Mononuclear cell (primary cell): ENCODE results near the gene TEX53. TPM values are rescaled to one million over a fixed set of nuclear protein-coding genes. Genes with fewer than 3 reads are reported as not detected.
A peak's percentile ranks its signal among the peaks of the same experiment; 100 is the strongest.

Experiments
- H3K27me3 ChIP-seq: 2 replicates; pipeline ENCODE4 v1.6.0; 2011; ENCODE audit warnings: low read length, control low read depth; ENCODE audit not compliant: insufficient read depth
- H3K4me1 ChIP-seq: 2 replicates; pipeline ENCODE4 v1.5.1; 2011; ENCODE audit warnings: mild to moderate bottlenecking, low read length, control low read depth; ENCODE audit not compliant: insufficient read depth
- H3K4me3 ChIP-seq: 2 replicates; pipeline ENCODE4 v1.5.1; 2011; ENCODE audit warnings: mild to moderate bottlenecking, low read length, moderate library complexity
- H3K9me3 ChIP-seq: 2 replicates; pipeline ENCODE4 v1.5.1; 2011; ENCODE audit warnings: low read depth, mild to moderate bottlenecking, control low read depth, low read length
- total RNA-seq: library from RNA; depleted of rRNA; stranded (reverse); fragments of >200 nt; gene quantifications from one replicate; pipeline ENCODE4 v1.2.3, GENCODE V29; 2012

TEX53 gene
- total RNA-seq, 1 donor, result not detected

DNA sequence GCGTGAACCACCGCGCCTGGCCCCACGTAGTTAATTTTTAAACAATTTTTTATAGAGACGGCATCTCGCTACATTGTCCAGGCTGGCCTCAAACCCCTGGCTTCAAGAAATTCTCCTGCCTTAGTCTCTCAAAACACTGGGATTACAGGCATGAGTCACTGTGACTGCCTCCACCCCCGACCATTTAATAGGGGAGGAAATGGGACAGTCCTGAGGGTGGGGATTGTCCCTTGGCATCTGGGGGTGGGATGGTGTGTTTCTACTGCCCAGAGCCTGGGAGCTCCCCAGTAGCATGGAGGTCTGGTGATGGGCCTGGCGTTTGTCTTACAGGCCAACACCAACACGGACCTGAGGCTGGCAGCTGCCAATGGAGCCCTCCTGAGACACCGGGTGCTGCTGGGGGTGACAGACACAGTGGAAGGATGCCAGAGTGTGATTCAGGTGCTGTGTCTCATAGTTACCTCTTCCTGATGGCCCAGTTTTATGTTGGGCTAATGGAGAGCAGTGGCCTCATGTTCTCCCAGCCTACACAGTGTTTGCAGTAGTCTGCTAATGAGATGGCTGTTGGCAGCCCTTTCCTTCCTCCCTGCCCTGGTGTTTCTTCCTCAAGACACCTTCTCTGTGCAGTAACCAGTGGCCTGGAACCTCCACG, 24.0 kb downstream of the TEX53 start:
- Histone ChIP-seq H3K4me1 (no peaks in the 10 kb centered on the region), H3K9me3 (no peaks in the 10 kb centered on the region), H3K27me3 (no peaks in the 10 kb centered on the region), H3K4me3 (no peak overlapping the region)

DNA sequence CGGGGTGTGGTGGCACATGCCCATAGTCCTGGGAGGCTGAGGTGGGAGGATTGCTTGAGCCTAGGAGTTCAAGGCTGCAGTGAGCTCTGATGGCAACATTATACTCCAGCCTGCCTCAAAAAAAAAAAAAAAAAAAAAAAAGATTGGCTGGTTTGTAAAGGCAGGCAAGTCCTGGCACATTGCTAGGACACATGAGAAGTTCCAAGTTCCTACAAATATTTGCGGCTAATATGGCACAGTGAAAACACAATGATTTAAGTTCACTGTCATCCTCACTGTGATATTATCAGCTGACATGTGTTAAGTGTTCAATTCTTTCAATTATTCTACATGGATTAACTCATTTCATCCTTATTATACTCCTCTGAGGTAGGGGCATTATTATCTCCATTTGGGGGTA, 26.4 kb downstream of the TEX53 start:
- Histone ChIP-seq H3K27me3 (no peaks in the 10 kb centered on the region), H3K4me3 (no peak overlapping the region), H3K9me3 (no peaks in the 10 kb centered on the region), H3K4me1 (no peaks in the 10 kb centered on the region)

DNA sequence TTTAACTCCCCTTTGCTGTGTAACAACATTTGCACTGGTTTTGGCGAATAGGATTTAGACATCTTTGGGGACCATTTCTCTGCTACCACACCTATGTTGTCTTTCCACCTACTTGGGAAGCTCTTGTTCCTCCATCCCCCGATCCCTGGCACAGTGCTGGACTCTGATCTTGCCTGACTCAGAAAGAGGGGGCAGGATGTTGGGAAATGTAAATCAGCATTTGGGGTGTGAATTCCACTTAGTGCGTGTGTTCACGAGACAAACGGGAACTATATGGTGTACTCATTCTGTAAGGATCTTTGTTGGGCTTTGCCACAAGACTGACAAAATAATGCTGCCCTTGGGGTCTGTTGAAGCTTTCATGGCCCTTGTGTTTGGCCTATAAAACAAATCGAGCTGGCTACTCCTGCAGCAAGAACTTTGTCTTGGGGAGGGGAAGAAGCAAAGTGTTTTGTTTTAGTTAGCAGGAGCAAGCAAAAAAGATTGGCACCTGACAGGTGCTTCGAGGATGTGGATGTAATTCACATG, 28.0 kb downstream of the TEX53 start:
- Histone ChIP-seq H3K9me3 (no peaks in the 10 kb centered on the region), H3K4me3 (no peak overlapping the region), H3K27me3 (no peaks in the 10 kb centered on the region), H3K4me1 (peaks cover 5% of the 10 kb centered on the region)

DNA sequence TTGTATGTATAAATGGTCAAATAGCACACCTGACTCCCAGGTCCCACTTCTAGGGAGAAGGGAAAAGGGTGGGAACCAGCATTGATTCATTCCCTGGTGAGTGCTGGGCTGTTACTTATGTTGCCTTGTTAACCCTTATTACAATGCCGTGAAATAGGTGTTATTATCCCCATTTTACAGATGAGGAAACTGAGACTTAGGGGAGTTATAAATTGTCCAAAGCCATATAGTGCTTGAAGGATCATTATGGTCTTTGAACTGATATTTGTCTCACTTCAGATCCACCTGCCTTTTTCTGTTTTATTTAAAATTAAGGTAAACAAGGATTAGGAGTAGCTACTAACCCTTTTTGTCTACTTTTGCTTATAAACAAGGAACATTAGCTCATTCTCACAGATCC, 30.1 kb downstream of the TEX53 start:
- Histone ChIP-seq H3K4me3 (no peak overlapping the region), H3K9me3 (no peaks in the 10 kb centered on the region), H3K4me1 (peaks cover 5% of the 10 kb centered on the region), H3K27me3 (no peaks in the 10 kb centered on the region)

DNA sequence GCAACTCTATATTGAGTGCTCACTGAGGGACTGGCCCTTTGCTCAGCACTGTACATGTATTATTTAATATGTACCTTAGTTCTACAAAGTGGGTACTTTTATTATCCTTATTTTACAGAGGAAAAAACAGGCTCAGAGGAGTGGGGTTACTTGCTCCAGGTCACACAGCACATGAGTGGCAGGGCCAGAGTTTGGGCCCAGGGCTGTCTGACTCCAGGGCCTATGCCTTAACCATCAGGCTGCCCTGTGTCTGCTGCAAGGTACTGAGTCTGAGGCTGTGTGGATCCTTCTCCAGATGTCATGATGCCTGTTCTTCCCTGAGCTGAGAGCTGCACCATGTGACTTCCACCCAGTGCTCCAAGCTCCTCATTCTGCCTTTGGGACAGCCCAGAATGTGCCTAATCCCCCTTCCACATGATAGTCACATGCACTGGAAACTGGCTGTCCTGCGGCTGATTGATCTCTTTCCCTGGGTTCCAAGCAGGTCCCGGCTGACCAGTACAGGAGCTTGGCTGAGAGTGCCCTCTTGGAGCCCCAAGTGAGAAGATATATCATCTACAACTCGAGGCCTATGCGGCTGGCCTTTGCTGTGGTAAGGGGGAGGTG, 31.1 kb downstream of the TEX53 start:
- Histone ChIP-seq H3K27me3 (no peaks in the 10 kb centered on the region), H3K4me3 (no peak overlapping the region), H3K4me1 (peaks cover 5% of the 10 kb centered on the region), H3K9me3 (no peaks in the 10 kb centered on the region)

DNA sequence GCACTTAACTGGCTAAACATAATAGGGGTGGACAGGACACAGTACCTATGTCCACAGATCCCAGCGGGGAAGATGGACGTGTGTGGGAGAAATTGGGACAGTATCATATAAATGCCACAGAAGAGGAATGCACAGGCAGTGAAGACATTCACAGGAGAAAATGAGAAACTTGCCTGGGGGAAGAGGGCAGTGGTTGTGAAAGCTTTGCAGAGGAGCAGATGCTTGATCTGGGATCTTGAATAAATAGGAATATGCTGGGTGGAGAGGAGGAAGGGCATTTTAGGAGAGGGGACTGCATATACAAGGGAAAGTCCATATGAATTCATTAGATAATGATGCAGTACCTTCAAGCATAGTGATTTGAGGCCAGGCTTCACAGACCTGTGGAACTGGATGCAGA, 32.9 kb downstream of the TEX53 start:
- H3K9me3 ChIP-seq, result no peaks in the 10 kb centered on the region
- H3K27me3 ChIP-seq, result no peaks in the 10 kb centered on the region
- no peak overlapping the region for H3K4me3 ChIP-seq
- peaks cover 8% of the 10 kb centered on the region for H3K4me1 ChIP-seq

DNA sequence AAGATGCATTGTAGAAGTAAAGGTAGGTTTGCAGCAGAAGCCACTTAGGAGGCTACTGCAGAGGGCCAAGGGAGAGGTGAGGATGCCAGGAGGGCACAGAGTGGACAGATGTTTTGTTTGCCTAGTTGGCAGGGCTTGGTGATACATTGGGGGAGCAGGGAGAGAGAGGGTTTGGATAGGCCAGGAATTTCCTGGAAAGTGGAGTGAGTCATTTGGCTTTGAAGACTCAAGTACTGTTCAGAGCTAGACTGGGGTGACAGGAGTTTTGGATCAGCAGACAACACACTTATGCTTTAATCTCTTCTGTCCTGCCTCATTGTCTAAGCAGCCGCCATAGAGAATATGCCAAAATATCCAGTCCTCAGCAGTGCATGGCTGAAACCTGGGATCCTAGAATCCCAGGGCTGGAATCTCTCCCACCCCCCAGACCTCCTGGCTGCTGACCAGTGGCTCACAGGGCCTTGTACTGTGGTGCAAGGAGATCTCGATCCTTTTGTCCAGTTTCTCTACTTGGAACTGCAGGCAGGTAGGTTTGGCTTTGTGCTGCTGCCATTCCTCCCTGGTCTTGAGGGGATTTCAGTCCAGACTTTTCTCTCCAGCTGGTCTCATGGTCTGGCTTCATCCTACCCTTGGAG, 35.5 kb downstream of the TEX53 start:
- H3K4me1 ChIP-seq, result peaks cover 32% of the 10 kb centered on the region
- H3K4me3 ChIP-seq, result no peak overlapping the region
- H3K9me3 ChIP-seq, result no peaks in the 10 kb centered on the region
- H3K27me3 ChIP-seq, result no peaks in the 10 kb centered on the region

DNA sequence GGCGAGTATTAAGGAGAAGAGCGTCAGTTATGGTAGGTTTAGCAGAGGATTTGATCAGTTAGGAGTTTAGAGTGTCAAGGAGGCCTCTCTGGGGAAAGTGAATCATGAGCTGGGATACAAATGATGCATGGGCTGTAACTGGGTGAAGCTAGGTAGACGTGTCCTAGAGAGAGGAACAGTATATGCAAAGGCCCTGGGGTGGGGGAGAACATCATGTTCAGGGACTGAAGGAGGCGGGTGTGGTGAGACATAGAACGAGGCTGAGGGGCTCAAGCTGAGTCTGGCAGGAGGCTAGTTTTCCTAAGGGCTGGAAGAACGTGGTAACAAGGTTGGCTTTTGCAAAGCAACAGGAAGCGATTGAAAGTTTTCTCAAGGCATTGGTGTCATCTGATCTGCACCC, 36.0 kb downstream of the TEX53 start:
- H3K4me3 ChIP-seq, result no peak overlapping the region

DNA sequence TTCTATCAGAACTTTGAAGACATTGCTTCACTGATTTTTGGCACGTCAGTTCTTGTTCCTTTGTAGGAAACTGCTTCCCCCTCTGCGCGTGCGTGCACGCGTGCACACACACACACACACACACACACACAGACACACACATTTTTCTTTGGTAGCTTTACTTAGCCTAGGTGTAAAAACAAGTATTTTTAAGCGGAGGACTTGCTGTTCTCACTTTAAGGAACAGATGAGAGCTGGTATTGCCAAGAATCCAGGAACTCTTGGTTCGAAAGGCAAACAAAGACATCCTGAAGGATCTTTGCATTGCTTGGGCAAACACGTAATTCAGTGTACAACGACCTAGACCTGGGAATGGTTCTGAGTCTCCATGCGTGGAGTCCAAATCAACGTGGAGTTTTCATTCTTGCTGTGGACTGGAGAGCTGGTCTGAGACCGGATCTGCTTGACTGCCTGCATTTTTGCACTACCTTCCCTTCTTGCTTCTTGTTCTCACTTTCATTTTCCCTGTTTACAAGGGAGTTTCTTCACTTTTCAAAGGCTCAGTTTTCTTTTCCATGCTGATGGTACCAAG, 38.3 kb downstream of the TEX53 start:
- Histone ChIP-seq H3K9me3 (no peaks in the 10 kb centered on the region), H3K4me1 (peaks cover 52% of the 10 kb centered on the region), H3K27me3 (no peaks in the 10 kb centered on the region), H3K4me3 (peak overlapping the region; percentile 24)

More for the DNA sequence above, 36.0 kb downstream of the TEX53 start:
- Histone ChIP-seq H3K27me3 (no peaks in the 10 kb centered on the region), H3K9me3 (no peaks in the 10 kb centered on the region), H3K4me1 (peaks cover 37% of the 10 kb centered on the region)

DNA sequence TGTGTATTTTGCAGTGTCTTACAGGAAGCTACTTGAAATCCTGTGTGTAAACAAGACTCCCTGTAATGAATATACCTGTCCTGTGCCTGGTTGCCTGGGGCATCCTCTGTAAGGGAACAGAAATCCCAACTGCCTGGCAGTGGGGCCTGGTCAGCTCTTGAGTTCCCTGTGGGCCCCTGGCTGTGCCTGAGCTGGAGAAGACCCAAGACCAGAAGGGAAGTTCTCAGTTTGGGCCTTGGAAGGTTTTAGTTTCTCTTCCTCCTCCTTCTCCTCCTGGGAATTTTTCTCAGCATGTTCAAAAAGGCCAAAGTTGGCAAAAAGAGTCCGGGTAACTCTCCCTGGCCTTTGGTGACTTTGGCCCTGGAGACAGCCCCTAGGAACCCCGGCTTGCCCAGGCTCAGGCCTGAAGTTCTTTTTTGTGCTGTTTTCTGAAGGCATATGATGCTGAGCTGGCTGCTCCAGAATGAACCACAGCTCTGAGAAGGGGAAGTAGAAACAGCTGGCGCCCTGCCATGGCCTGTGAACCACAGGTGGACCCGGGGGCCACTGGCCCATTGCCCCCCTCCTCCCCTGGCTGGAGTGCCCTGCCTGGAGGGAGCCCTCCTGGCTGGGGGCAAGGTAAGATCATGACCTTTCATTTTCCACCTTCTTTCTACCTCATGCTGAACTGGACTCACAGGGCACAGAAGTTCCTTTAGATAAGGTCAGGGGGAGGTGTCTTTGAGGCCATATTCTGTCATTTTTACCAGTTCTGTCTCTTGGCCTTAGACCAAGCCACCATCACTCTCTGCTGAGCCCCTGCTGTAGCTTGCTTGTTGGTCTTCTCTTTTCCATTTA, 40.7 kb downstream of the TEX53 start:
- Histone ChIP-seq H3K4me3 (no peak overlapping the region), H3K9me3 (no peaks in the 10 kb centered on the region)

DNA sequence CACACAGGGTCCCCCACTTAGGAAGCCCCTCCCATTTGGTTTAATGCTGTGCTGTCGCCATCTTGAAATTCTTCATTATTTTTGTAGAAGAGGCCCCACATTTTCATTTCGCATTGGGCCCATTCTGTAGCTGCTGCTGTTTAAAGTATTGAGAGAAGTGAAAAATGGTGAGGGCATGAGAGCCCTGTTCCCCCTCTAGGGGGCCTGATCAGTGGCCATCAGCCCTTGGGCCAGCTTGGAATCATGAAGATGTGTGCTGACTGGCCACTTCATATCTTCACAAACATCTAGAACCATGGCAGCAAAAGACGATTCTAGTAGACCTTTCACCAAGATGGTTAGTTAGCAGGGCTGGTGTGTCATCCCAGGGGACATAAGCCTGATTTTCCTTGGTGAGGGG, 43.2 kb downstream of the TEX53 start:
- peaks cover 79% of the 10 kb centered on the region for H3K4me1 ChIP-seq
- no peaks in the 10 kb centered on the region for H3K9me3 ChIP-seq
- H3K27me3 ChIP-seq, result no peaks in the 10 kb centered on the region
- no peak overlapping the region for H3K4me3 ChIP-seq

More for the DNA sequence above, 40.7 kb downstream of the TEX53 start:
- no peaks in the 10 kb centered on the region for H3K27me3 ChIP-seq
- peaks cover 74% of the 10 kb centered on the region for H3K4me1 ChIP-seq

DNA sequence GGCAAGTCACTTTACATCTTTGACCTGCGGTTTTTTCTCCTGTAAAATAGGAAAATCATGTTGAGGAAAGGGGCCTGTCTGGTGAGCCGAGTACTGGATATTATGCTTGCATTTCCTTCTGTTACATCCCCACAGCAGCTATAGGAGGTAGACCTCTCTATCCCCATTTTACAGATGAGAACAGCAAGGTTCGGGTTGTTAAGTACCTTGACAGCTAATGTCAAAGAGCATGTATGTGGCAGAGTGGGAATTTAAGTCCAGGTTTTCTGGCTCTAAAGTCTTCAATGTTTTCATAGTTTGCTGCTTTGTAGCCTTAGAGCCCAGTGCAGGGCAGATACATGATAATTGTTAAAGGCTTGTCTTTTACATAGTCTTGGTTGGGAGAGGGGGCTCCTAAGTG, 43.7 kb downstream of the TEX53 start:
- Histone ChIP-seq H3K9me3 (no peaks in the 10 kb centered on the region), H3K27me3 (no peaks in the 10 kb centered on the region), H3K4me3 (no peak overlapping the region), H3K4me1 (peaks cover 77% of the 10 kb centered on the region)

DNA sequence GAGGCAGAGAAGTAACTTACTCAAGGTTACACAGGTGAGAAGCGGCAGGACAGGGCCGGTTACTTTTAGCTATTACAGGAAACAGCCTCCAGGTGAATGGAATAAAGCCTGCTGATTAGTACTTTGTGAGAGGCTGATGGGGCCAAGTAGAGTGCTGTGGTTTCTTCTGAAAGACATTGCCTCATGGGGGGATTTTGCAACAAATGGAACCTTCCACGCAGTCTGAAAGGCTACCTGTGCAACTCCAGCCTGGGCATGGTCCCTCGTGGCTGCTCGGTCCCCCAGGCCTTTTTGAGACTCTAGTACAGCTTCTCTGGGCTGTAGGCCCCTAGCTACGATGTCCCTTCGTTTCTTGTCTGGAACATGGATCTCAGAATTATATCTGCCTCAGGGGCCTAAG, 44.5 kb downstream of the TEX53 start:
- Histone ChIP-seq H3K4me1 (peaks cover 68% of the 10 kb centered on the region), H3K4me3 (no peak overlapping the region), H3K9me3 (no peaks in the 10 kb centered on the region), H3K27me3 (no peaks in the 10 kb centered on the region)

DNA sequence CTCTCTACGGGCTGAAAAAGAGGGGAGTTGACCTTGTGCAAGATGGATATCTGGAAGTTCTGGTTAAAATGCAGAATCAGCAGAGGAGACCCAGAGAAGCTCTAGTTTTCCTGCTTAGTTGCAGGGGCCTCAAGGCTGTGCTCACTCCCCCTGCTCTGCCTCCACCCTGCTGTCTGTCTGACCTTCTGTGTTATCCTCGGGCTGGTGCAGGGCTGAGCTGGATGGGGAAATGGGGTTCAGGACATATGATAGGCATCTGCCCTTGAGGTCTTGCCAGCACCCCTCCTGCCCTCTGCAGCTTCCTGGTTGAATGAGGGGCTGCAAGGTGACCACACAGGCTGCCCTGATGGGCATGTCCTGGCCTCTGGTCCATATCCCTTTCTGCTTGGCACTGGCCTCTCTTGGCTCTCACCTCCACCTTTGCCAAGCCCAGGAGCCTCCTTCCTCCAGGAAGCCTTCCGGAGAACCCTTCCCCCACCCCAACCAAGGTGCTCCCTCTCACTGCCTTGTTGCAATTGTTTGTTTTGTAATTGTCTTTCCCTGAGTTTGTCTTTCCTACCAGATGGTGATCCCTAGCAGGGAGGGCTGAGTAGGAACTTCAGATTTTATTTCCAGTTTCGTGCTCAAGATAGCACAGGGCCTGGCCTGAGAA, 45.2 kb downstream of the TEX53 start:
- Histone ChIP-seq H3K27me3 (no peaks in the 10 kb centered on the region), H3K4me1 (peaks cover 61% of the 10 kb centered on the region), H3K4me3 (peak overlapping the region; percentile 69), H3K9me3 (no peaks in the 10 kb centered on the region)
